GM04503 (cell line): ENCODE measurements around the gene GRIN1.

Experiments
- DNase-seq: peaks from one replicate; pipeline ENCODE4 v3.0.0-alpha.2; 2012; ENCODE audit warnings: low read depth

Gene GRIN1

DNA sequence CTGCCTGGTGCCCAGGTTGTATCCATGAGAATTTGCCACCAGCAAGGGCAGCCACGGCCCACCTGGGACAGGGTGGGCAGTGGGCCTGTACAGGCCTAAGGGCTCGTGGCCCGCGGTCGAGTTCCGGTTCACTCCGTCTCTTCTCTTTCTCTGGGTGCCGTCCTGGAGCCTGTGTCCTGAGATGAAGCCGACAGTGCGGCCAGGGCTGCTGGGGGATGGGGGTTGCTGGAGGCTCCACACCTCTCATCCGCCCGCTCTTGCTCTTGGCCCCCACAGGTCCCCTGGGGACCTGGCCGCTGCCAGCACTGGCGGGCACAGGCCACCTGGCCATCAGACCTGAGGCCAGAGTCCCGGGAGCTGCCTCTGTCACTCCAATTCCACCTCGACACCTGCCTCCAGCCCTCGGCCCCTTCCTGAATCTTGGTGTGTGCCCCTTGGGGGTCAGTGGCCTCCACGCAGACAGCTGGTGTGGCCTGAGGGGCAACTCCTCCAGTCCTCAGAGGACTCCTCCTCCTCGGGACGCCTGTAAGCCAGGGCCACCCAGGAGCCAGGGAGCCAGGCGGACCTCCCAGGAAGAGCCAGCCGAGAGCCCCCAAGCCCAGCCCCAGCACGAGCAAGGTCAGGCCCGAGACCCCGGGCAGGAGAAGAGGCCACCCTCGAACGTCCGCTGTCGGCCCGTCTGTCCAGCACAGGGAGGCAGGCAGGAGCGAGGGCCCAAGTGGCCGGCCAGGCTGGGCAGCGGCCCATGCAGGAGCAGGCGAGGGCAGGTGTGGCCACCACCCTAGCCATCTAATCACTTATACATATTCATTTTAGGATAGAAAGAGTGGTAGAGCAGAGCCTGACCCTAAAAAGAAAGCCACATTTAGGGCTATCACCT is 25.7 kb downstream of the GRIN1 start:
- DNase-seq = no peak

GRCh38 chr9:137165250-137165836 is 26.4 kb downstream of the GRIN1 start:
- no peak for DNase-seq

DNA sequence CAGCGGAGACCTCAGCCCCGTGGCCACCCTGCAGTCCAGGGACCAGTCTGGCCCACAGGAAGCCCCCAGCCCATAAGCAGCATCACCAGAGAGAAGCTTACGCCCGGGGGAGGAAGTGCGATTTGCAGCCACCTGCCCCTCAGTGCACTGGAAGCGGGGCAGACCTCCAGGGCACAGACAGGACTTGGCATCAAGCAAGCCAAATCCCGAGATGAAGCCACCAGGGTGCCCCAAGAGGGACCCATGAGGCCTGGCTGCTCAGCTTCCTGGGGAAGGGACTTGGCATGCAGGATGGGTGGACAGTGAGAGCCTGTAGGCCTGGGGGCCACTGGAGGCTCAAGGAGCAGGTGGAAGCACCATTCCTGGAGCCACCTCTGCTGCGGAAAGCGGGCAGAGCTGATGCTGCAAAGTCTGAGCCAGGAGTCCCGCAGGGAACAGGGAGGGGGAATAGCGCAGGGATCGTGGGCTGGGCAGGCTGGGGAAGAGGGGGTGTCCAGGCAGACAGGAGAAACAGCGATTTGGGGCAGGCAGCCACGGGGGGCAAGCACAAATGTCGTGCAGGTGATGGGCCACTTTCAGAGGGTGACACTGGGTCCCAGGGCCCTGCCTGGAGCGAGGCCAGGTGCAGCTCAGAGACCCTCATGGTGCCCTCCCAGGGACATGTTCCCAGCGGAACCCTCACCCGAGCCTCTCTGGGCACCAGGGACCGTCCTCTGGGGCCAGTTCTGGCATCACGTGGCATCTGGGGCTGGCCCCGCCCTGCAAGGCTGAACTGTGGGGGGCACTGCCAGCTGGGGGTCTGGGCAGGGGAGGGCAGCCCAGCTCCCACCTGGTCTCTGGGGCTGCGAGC is 27.7 kb downstream of the GRIN1 start:
- DNase-seq = no peak

DNA sequence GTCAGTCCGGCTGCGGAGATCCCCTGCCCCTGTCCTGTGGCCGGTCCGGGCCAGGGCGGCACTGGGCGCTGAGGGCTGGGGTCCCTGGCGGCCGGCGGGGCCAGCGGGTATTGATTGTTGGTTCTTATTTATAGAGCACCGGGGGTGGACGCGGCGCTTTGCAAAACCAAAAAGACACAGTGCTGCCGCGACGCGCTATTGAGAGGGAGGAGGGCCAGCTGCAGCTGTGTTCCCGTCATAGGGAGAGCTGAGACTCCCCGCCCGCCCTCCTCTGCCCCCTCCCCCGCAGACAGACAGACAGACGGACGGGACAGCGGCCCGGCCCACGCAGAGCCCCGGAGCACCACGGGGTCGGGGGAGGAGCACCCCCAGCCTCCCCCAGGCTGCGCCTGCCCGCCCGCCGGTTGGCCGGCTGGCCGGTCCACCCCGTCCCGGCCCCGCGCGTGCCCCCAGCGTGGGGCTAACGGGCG is 28.4 kb downstream of the GRIN1 start:
- DNase-seq = no peak

DNA sequence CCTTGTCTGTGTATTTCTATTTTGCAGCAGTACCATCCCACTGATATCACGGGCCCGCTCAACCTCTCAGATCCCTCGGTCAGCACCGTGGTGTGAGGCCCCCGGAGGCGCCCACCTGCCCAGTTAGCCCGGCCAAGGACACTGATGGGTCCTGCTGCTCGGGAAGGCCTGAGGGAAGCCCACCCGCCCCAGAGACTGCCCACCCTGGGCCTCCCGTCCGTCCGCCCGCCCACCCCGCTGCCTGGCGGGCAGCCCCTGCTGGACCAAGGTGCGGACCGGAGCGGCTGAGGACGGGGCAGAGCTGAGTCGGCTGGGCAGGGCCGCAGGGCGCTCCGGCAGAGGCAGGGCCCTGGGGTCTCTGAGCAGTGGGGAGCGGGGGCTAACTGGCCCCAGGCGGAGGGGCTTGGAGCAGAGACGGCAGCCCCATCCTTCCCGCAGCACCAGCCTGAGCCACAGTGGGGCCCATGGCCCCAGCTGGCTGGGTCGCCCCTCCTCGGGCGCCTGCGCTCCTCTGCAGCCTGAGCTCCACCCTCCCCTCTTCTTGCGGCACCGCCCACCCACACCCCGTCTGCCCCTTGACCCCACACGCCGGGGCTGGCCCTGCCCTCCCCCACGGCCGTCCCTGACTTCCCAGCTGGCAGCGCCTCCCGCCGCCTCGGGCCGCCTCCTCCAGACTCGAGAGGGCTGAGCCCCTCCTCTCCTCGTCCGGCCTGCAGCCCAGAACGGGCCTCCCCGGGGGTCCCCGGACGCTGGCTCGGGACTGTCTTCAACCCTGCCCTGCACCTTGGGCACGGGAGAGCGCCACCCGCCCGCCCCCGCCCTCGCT is 29.0 kb downstream of the GRIN1 start:
- no peak for DNase-seq

- DNase-seq = no peak
Measured at GRCh38 chr9:137168573-137168903, 29.6 kb downstream of the GRIN1 start.

DNA sequence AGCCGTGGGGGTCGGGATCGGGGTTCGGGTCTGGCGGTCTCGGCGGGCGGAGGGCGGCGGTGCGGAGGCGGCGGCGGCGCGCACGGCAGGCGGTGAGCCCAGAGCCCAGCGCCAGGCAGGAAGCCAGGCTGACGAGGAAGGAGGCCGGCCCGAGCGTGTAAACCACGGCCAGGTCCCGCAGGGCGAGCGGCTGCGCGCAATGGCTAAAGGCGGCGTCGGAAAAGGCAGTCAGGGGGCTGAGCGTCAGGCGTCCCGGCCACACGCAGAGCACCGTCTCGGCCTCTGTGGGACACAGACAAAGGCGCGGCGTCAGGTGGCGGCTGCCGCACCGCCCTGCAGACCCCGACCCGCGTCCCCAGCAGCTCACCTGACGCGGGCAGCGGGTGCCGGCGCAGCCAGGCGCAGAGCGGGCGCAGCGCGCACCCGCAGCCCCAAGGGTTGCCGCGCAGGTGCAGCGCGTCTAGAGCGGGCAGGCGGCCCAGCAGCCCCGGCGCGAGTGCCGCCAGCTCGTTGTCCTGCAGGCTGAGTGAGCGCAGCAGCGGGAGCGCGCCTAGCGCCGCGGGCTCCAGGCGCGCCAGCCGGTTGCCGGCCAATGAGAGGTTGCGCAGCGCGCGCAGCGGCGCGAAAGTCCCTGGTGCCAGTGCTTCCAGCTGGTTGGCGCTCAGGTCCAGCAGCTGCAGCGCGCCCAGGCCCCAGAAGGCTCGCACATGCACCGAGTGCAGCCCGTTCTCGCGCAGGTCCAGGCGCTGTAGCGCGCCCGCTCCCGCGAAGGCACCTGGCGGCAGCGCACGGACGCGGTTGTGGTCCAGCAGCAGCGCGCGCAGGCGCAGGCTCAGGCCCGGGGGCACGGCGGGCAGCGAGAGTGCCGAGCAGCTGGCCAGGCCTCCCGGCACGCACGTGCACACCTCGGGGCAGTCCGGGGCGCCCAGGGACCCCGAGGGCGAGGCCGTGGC is 30.2 kb downstream of the GRIN1 start:
- DNase-seq = no peak

GRCh38 chr9:137169896-137170358 is 31.0 kb downstream of the GRIN1 start, which contains the start of gene LRRC26:
Gene LRRC26, minus strand, starts transcription at chr9:137170051. Its CDS starts 108 bp downstream, at chr9:137169943.
- no peak for DNase-seq

- DNase-seq = no peak
Measured at GRCh38 chr9:137170486-137171148, 31.7 kb downstream of the GRIN1 start.

GRCh38 chr9:137171149-137171900 is 32.4 kb downstream of the GRIN1 start:
- DNase-seq = no peak

DNA sequence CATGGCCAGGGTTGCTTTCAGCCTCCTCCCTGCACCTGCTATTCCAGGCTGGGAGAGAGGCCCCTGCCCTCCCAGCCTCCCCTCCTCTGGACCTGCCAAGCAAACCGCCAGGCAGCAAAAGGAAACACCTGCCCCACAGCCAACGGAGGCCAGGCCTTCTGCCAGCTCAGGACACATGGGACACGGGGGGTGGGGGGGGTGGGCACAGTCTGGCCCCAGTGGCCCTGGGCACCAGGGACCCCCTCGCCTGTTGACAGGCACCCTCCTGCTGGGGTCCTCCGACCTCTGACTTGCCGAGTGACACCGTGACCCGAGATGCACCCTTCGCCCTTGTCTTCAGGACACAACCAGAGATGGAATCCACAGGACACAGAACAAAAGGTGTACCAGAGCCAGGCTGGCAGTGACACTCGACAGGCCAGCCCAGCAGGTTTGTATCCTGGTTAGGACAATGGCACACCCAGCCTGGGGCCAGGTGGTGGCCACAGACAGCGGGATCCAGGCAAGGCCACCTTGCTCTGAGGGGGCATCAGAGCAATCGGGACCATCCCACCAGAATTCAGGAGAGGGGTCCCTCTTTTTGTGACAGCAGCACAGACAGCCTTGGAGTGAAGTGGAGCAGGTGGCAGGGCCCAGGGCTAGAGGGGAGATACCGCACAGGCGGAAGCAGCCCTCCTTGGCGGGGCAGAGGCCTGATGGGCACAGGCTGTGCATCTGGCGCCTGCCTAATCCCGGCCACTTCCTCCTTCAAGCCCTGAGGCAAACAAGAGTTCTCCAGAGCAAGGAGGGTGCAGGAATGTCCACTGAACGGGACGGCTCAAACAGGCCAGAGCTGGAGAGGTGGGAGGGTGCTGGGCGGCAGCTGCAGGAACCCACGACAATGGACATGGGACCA is 34.2 kb downstream of the GRIN1 start:
- no peak for DNase-seq

GRCh38 chr9:137173796-137174664 is 35.1 kb downstream of the GRIN1 start:
- no peak for DNase-seq

GRCh38 chr9:137174722-137175293 is 35.9 kb downstream of the GRIN1 start:
- DNase-seq = no peak

- DNase-seq = no peak
Measured at GRCh38 chr9:137175345-137175961, 36.5 kb downstream of the GRIN1 start.

DNA sequence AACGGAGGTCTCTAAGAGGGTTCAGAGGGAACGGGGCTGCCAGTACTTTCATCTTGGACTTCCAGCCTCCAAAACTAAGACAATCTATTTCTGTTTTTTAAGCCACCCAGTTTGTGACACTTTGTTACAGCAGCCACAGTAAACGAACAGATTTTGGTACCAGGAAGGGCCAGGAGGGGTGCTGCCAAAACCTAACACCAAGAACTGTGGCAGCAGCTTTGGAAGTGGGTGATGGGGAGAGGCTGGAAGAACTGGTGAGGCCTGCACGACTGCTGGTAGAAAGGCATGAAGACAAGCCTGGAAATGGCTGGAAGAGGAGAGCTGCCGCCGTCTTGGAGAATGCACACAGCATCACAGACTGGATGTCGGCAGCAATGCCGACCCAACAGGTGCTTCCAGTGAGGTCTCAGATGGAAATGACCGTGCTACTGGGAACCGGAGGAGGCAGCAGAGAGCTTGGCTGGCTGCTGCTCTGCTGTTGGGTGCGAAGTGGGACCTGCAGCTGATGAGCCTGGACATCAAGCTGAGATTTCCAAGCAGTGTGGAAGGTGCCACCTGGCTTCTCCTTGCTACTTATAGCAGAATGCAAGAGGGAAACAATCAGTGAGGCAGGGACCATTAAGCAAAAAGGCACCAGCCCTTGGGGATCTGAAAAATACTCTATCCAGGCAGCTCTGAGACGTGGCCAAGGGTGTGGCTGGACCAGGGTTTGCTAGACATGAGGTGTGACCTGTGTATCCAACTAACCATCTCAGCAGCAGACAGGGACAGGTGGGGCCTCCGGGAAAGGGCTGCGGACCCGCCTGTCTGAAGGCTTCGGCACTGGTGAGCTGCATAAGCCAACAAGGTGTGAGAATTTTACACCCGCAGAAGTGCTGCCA is 37.6 kb downstream of the GRIN1 start:
- no peak for DNase-seq
